H54 (cell line): ENCODE data around the gene ITSN2.

Experiments used
- DNase-seq: peaks from one replicate; pipeline ENCODE4 v3.0.0; 2011; ENCODE audit warnings: low spot score, mixed read lengths; ENCODE audit not compliant: insufficient read length
- FAIRE-seq: peaks from 3 replicates; lab custom pipeline; 2011; peaks lifted over from hg19 to GRCh38; lab: Jason Lieb, UNC
- POLR2A ChIP-seq: IDR thresholded peaks from 2 replicates; pipeline ENCODE4 v1.6.1; 2011; ENCODE audit warnings: low read depth, mild to moderate bottlenecking, low read length

ITSN2 gene

GRCh38 chr2:24247592-24247991, 112.7 kb downstream of the ITSN2 start:
- no peak for TF ChIP-seq POLR2A
- DNase-seq, result no peak
- no peak for FAIRE-seq

- DNase-seq (no peak), FAIRE-seq (no peak)
- TF ChIP-seq POLR2A, result no peak
These were observed 113.2 kb downstream of the ITSN2 start for GRCh38 chr2:24247164-24247563.

GRCh38 chr2:24245986-24246776, 114.2 kb downstream of the ITSN2 start:
- TF ChIP-seq POLR2A, result no peak
- DNase-seq, result no peak
- no peak for FAIRE-seq

GRCh38 chr2:24241528-24241927, 118.8 kb downstream of the ITSN2 start:
- DNase-seq, result no peak
- FAIRE-seq, result no peak
- no peak for TF ChIP-seq POLR2A

- no peak for FAIRE-seq
- no peak for TF ChIP-seq POLR2A
- no peak for DNase-seq
These were observed 120.8 kb downstream of the ITSN2 start for GRCh38 chr2:24239553-24239952.

GRCh38 chr2:24238158-24238557, 122.2 kb downstream of the ITSN2 start:
- DNase-seq (no peak), FAIRE-seq (peak; percentile 79)
- no peak for TF ChIP-seq POLR2A

GRCh38 chr2:24237313-24237712, 123.0 kb downstream of the ITSN2 start:
- no peak for TF ChIP-seq POLR2A
- no peak for FAIRE-seq
- DNase-seq, result no peak

- no peak for FAIRE-seq
- no peak for TF ChIP-seq POLR2A
- DNase-seq, result no peak
These were observed 127.0 kb downstream of the ITSN2 start for GRCh38 chr2:24233321-24233720.

- peak; percentile 83 for FAIRE-seq
- no peak for DNase-seq
- TF ChIP-seq POLR2A, result no peak
These were observed 128.9 kb downstream of the ITSN2 start for GRCh38 chr2:24231461-24231881.

- DNase-seq (no peak), FAIRE-seq (peak; percentile 15)
- TF ChIP-seq POLR2A, result no peak
These were observed 131.9 kb downstream of the ITSN2 start for GRCh38 chr2:24228470-24228869.

GRCh38 chr2:24225499-24226242, 134.7 kb downstream of the ITSN2 start:
- no peak for TF ChIP-seq POLR2A
- FAIRE-seq, result no peak
- no peak for DNase-seq

GRCh38 chr2:24222946-24223345, 137.4 kb downstream of the ITSN2 start:
- no peak for FAIRE-seq
- DNase-seq, result no peak
- TF ChIP-seq POLR2A, result no peak

GRCh38 chr2:24221343-24222050, 138.8 kb downstream of the ITSN2 start:
- FAIRE-seq, result no peak
- no peak for DNase-seq
- no peak for TF ChIP-seq POLR2A

GRCh38 chr2:24220554-24221291, 139.6 kb downstream of the ITSN2 start:
- no peak for TF ChIP-seq POLR2A
- DNase-seq (no peak), FAIRE-seq (no peak)
